Skeletal muscle cell (primary cell): ENCODE measurements around the gene AVP.

Source experiments
- DNase-seq: peaks from one replicate; pipeline ENCODE4 v3.0.0-alpha.2; 2010; ENCODE audit warnings: low read depth
- H3K4me3 ChIP-seq: 2 replicates; pipeline ENCODE4 v1.5.1; 2011; ENCODE audit warnings: low read depth, mild to moderate bottlenecking, control low read depth, low read length, moderate library complexity

The AVP gene

GRCh38 chr20:3111995-3112394 is 27.5 kb upstream of the AVP start:
- H3K4me3 ChIP-seq: no peak overlapping the region
- DNase-seq: no peak

GRCh38 chr20:3111507-3111906 is 27.0 kb upstream of the AVP start:
- DNase-seq: no peak

GRCh38 chr20:3109350-3110302 is 25.1 kb upstream of the AVP start:
- no peak overlapping the region for H3K4me3 ChIP-seq
- DNase-seq: no peak

More at GRCh38 chr20:3111507-3111906, 27.0 kb upstream of the AVP start:
- no peak overlapping the region for H3K4me3 ChIP-seq

GRCh38 chr20:3107464-3108025 is 23.0 kb upstream of the AVP start:
- H3K4me3 ChIP-seq: no peak overlapping the region
- DNase-seq: no peak

- DNase-seq: no peak
These were observed 22.3 kb upstream of the AVP start for GRCh38 chr20:3106658-3107463.

GRCh38 chr20:3106185-3106584 is 21.7 kb upstream of the AVP start:
- DNase-seq: no peak

More at GRCh38 chr20:3106658-3107463, 22.3 kb upstream of the AVP start:
- H3K4me3 ChIP-seq: no peak overlapping the region

GRCh38 chr20:3105256-3106137 is 21.0 kb upstream of the AVP start:
- H3K4me3 ChIP-seq: no peak overlapping the region
- no peak for DNase-seq

More at GRCh38 chr20:3106185-3106584, 21.7 kb upstream of the AVP start:
- no peak overlapping the region for H3K4me3 ChIP-seq

- no peak overlapping the region for H3K4me3 ChIP-seq
- DNase-seq: no peak
These were observed 19.0 kb upstream of the AVP start for GRCh38 chr20:3103369-3104032.

GRCh38 chr20:3102575-3103368 is 18.2 kb upstream of the AVP start:
- DNase-seq: no peak
- H3K4me3 ChIP-seq: no peak overlapping the region

- H3K4me3 ChIP-seq: no peak overlapping the region
- DNase-seq: no peak
These were observed 17.4 kb upstream of the AVP start for GRCh38 chr20:3101737-3102574.

- no peak overlapping the region for H3K4me3 ChIP-seq
- no peak for DNase-seq
These were observed 16.7 kb upstream of the AVP start for GRCh38 chr20:3101251-3101650.

- no peak overlapping the region for H3K4me3 ChIP-seq
- no peak for DNase-seq
These were observed 16.0 kb upstream of the AVP start for GRCh38 chr20:3100480-3100879.

- no peak for DNase-seq
- H3K4me3 ChIP-seq: no peak overlapping the region
These were observed 10.5 kb upstream of the AVP start for GRCh38 chr20:3094848-3095629.

- H3K4me3 ChIP-seq: no peak overlapping the region
- no peak for DNase-seq
These were observed 9.4 kb upstream of the AVP start for GRCh38 chr20:3093861-3094361.

- no peak for DNase-seq
- H3K4me3 ChIP-seq: peak overlapping the region; percentile 40
These were observed 8.3 kb upstream of the AVP start for GRCh38 chr20:3092611-3093379.
